GM12873 (cell line): ENCODE results near the gene SYNGR1.

Experiments
- CTCF ChIP-seq: IDR thresholded peaks from 2 replicates; pipeline ENCODE4 v1.5.1; 2012; ENCODE audit warnings: low read depth, mild to moderate bottlenecking, moderate library complexity, low read length, control low read depth; ENCODE audit not compliant: insufficient read depth; ENCODE audit errors: missing control alignments

SYNGR1 gene

GRCh38 chr22:39306456-39307361 lies 43.1 kb upstream of the SYNGR1 start:
- TF ChIP-seq CTCF, result peak; percentile 80

- no peak for TF ChIP-seq CTCF
Measured at GRCh38 chr22:39308614-39309363, 41.0 kb upstream of the SYNGR1 start.

- peak; percentile 55 for TF ChIP-seq CTCF
Measured at GRCh38 chr22:39309364-39309861, 40.4 kb upstream of the SYNGR1 start.

DNA sequence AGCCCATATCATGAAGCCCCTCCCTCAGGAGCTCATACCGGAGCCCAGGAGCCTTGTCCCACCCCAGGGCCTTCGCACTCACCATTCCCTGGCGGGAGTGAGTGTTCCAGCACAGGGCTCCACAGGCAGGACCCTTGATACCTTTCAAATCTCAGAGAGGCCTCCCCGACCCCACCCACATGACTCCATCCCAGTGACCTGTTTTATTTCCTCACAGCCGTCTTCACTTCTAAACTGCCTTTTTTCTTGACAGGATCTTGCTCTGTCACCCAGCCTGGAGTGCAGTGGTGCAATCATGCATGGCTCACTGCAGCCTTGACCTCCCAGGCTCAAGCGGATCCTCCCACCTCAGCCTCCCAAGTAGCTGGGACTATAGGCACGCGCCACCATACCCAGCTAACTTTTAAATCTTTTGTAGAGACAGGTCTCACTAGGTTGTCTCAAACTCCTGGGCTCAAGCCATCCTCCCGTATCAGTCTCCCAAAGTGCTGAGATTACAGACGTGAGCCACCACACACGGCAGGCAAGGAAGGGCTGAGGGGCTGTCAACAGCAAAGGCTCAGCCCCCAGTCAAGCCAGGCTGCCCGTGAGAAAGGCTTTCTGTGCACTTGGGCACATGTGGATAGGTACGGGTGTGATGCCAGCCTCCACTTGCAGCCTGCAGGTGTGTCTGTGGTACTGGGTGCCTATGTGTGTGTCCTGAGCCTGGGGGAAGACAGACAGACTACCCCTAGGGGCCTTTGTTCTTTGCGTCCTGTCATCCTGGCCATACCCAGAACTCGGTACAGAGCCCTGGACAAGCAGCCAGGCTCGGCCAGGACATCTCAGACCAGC lies 39.7 kb upstream of the SYNGR1 start:
- TF ChIP-seq CTCF, result no peak

GRCh38 chr22:39311592-39312400 lies 38.0 kb upstream of the SYNGR1 start:
- no peak for TF ChIP-seq CTCF

DNA sequence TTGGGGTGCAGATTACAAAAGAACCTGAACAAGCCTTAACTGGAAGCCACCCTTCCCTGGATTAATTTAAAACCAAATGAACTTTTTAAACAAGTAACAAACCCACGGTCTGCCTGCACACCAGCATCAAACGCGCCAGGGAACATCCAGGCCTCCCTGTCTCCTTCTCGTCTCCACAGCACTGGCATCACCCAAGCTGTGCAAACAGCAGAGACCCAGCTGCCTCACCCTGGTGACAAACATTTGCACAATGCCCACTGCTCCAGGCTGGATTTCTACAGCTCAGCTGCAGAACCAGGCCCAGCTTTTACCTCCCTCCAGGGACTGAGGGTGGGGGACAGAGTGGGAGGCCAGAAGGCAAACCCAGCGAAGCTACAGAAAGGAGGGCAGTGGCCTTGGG lies 37.4 kb upstream of the SYNGR1 start:
- no peak for TF ChIP-seq CTCF
